H9 (cell line): ENCODE measurements around the gene ARF1. TPM values are rescaled to one million over a fixed set of nuclear protein-coding genes. Genes with fewer than 3 reads are reported as not detected.

Source experiments
- DNase-seq: peaks from one replicate; pipeline ENCODE4 v3.0.0-alpha.2; 2017
- H2AFZ ChIP-seq: one replicate; pipeline ENCODE4 v1.6.1; 2013; ENCODE audit warnings: mild to moderate bottlenecking, low read length, control low read depth, moderate library complexity
- H2AK5ac ChIP-seq: 2 replicates; pipeline ENCODE4 v1.6.1; 2013; ENCODE audit warnings: low read length, control low read depth, mixed read lengths; ENCODE audit not compliant: insufficient read length
- H2BK120ac ChIP-seq: one replicate; pipeline ENCODE4 v1.6.1; 2013; ENCODE audit warnings: low read depth, mild to moderate bottlenecking, low read length, control low read depth, inconsistent platforms; ENCODE audit not compliant: poor library complexity, severe bottlenecking
- H2BK12ac ChIP-seq: 2 replicates; pipeline ENCODE4 v1.6.1; 2013; ENCODE audit warnings: low read length, control low read depth, mixed read lengths, low read depth; ENCODE audit not compliant: insufficient read length
- H2BK15ac ChIP-seq: 2 replicates; pipeline ENCODE4 v1.6.1; 2013; ENCODE audit warnings: low read depth, low read length, control low read depth
- H2BK20ac ChIP-seq: one replicate; pipeline ENCODE4 v1.6.1; 2013; ENCODE audit warnings: low read depth, mild to moderate bottlenecking, low read length, control low read depth, inconsistent platforms; ENCODE audit not compliant: poor library complexity, severe bottlenecking
- H2BK5ac ChIP-seq: 2 replicates; pipeline ENCODE4 v1.6.1; 2013; ENCODE audit warnings: low read length, control low read depth, mixed read lengths; ENCODE audit not compliant: insufficient read length
- H3K14ac ChIP-seq: 2 replicates; pipeline ENCODE4 v1.6.1; 2013; ENCODE audit warnings: low read length, control low read depth; ENCODE audit not compliant: insufficient read depth
- H3K18ac ChIP-seq: 2 replicates; pipeline ENCODE4 v1.6.1; 2013; ENCODE audit warnings: low read depth, mild to moderate bottlenecking, mixed read lengths, low read length, control low read depth; ENCODE audit not compliant: insufficient read length
- H3K23ac ChIP-seq: 2 replicates; pipeline ENCODE4 v1.6.1; 2013; ENCODE audit warnings: low read length, control low read depth, mixed read lengths, low read depth; ENCODE audit not compliant: insufficient read length
- H3K23me2 ChIP-seq: 2 replicates; pipeline ENCODE4 v1.6.1; 2013; ENCODE audit warnings: low read depth, mild to moderate bottlenecking, mixed read lengths, low read length, control low read depth; ENCODE audit not compliant: insufficient read length, poor library complexity, severe bottlenecking
- H3K27ac ChIP-seq: 2 replicates; pipeline ENCODE4 v1.5.1; 2013; ENCODE audit warnings: low read length, control low read depth, mixed read lengths, low read depth; ENCODE audit not compliant: insufficient read length
- H3K27me3 ChIP-seq: 2 replicates; pipeline ENCODE4 v1.6.1; 2013; ENCODE audit warnings: low read length, control low read depth, inconsistent platforms; ENCODE audit not compliant: insufficient read depth
- H3K4ac ChIP-seq: 2 replicates; pipeline ENCODE4 v1.6.1; 2013; ENCODE audit warnings: low read depth, mild to moderate bottlenecking, control low read depth, inconsistent platforms, low read length, moderate library complexity
- H3K4me1 ChIP-seq: 2 replicates; pipeline ENCODE4 v1.6.1; 2013; ENCODE audit warnings: low read length, control low read depth, inconsistent platforms; ENCODE audit not compliant: insufficient read depth
- H3K4me2 ChIP-seq: 2 replicates; pipeline ENCODE4 v1.6.1; 2013; ENCODE audit warnings: low read length, control low read depth, mixed read lengths; ENCODE audit not compliant: insufficient read length, insufficient read depth
- H3K56ac ChIP-seq: 2 replicates; pipeline ENCODE4 v1.6.1; 2013; ENCODE audit warnings: low read depth, mild to moderate bottlenecking, mixed read lengths, low read length, control low read depth; ENCODE audit not compliant: insufficient read length
- H3K79me1 ChIP-seq: 2 replicates; pipeline ENCODE4 v1.6.1; 2013; ENCODE audit warnings: low read depth, mild to moderate bottlenecking, moderate library complexity, low read length, control low read depth, inconsistent platforms; ENCODE audit not compliant: insufficient read depth, poor library complexity, severe bottlenecking
- H3K79me2 ChIP-seq: 2 replicates; pipeline ENCODE4 v1.6.1; 2013; ENCODE audit warnings: low read length, control low read depth, inconsistent platforms; ENCODE audit not compliant: insufficient read depth
- H3K9ac ChIP-seq: 2 replicates; pipeline ENCODE4 v1.6.1; 2013; ENCODE audit warnings: low read length, control low read depth, mixed read lengths; ENCODE audit not compliant: insufficient read length; ENCODE audit errors: extremely low read depth
- H3K9me3 ChIP-seq: one replicate; pipeline ENCODE4 v1.6.1; 2013; ENCODE audit warnings: low read depth, low read length, inconsistent platforms; ENCODE audit not compliant: control insufficient read depth
- H3T11ph ChIP-seq: one replicate; pipeline ENCODE4 v1.6.1; 2013; ENCODE audit warnings: mild to moderate bottlenecking, low read length, control low read depth, inconsistent platforms
- H4K20me1 ChIP-seq: one replicate; pipeline ENCODE4 v1.6.1; 2013; ENCODE audit not compliant: control insufficient read depth, insufficient read length, insufficient read depth
- H4K5ac ChIP-seq: 2 replicates; pipeline ENCODE4 v1.6.1; 2013; ENCODE audit warnings: low read depth, mild to moderate bottlenecking, mixed read lengths, low read length, control low read depth; ENCODE audit not compliant: insufficient read length
- H4K8ac ChIP-seq: replicated peaks from 2 replicates; pipeline ENCODE4 v1.6.1; 2013; ENCODE audit warnings: low read length, control low read depth, mixed read lengths, low read depth; ENCODE audit not compliant: insufficient read length
- H4K91ac ChIP-seq: 2 replicates; pipeline ENCODE4 v1.6.1; 2013; ENCODE audit warnings: low read depth, mild to moderate bottlenecking, moderate library complexity, mixed read lengths, low read length, control low read depth; ENCODE audit not compliant: insufficient read length
- H3K27ac Mint-ChIP-seq, 3 experiments: 2 replicates in 2 of 3; 3 replicates in 1 of 3; pipeline ENCODE4 v1.8.0; 2020 to 2021; ENCODE audit warnings: mixed read lengths in 3 of 3, mild to moderate bottlenecking in 1 of 3, moderate library complexity in 1 of 3
- H3K27me3 Mint-ChIP-seq: 2 replicates; pipeline ENCODE4 v1.8.0; 2021; ENCODE audit warnings: low read depth, mild to moderate bottlenecking, moderate library complexity, mixed read lengths
- H3K36me3 Mint-ChIP-seq, 3 experiments: 2 replicates in 2 of 3; 3 replicates in 1 of 3; pipeline ENCODE4 v1.8.0; 2020 to 2021; ENCODE audit warnings: low read depth in 3 of 3, mixed read lengths in 3 of 3; ENCODE audit not compliant: insufficient read depth in 1 of 3
- H3K4me1 Mint-ChIP-seq, 2 experiments: 2 replicates each; pipeline ENCODE4 v1.8.0; 2020; ENCODE audit warnings: mixed read lengths in 2 of 2
- H3K4me3 Mint-ChIP-seq, 2 experiments: 2 replicates in 1 of 2; 3 replicates in 1 of 2; pipeline ENCODE4 v1.8.0; 2020 to 2021; ENCODE audit warnings: mild to moderate bottlenecking in 2 of 2, mixed read lengths in 2 of 2, moderate library complexity in 1 of 2
- H3K9me3 Mint-ChIP-seq, 2 experiments: 2 replicates in 1 of 2; 3 replicates in 1 of 2; pipeline ENCODE4 v1.8.0; 2020; ENCODE audit warnings: mild to moderate bottlenecking in 2 of 2, mixed read lengths in 2 of 2, moderate library complexity in 1 of 2
- CTCF ChIP-seq: fragments of 200-600 bp; sonication (generic); conservative IDR thresholded peaks from 3 replicates; pipeline ENCODE4 v1.8.0; 2021; ENCODE audit warnings: antibody characterized with exemption, mild to moderate bottlenecking
- WGBS: extraction: QIAGEN DNeasy Blood & Tissue Kit; methylation state at CpG from one replicate; pipeline ENCODE4 v1.1.7; 2013; ENCODE audit warnings: missing lambda C conversion rate, low lambda C conversion rate, mixed read lengths; ENCODE audit not compliant: insufficient read length; ENCODE audit errors: extremely low coverage; 5-methylcytosine and 5-hydroxymethylcytosine counted together
- total RNA-seq: library from RNA; stranded (reverse); gene quantifications from 2 replicates; pipeline ENCODE4 v1.2.1, GENCODE V29; 2021

Gene ARF1
- total RNA-seq, 1 experiment from 2014 or later = 258 TPM

DNA sequence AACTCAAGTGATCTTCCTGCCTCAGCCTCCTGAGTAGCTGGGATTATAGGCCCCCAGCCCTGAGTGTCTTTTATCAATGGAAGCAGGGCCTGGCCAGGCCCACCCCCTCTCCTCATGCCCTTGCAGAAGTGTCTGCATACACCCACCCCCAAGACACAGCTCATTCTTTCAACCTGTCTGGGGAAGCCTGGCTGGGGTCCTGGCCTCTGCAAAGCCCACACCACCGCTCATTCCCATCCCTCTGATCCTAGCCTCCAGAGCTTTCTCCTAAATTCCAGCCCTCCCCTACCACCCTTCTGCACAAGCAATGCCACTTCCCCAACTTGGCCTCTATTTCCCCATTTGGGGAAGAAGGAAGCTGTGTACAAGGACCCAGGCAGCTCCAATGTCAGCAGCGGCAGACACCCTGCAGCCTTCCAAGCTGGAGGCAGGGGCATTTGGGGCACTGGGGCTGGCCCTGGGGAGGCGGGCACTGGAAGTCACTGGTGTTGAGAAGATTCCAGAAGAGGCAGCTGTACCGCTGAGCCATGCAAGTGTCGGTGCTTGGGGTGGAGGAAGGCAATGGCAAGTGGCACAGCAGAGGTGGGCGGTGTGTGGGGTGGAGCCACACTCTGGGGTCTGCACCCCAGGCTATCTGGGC lies 33.7 kb upstream of the ARF1 start:
- Histone ChIP-seq H4K91ac (no peak overlapping the region), H3K79me1 (no peaks in the 10 kb centered on the region), H4K8ac (no peak overlapping the region), H4K5ac (no peak overlapping the region), H3K27me3 (peaks cover 16% of the 10 kb centered on the region; the same call in 1 of the 2 replicates), H2BK12ac (no peak overlapping the region), H3K23ac (no peak overlapping the region), H3K79me2 (no peaks in the 10 kb centered on the region), H2BK5ac (no peak overlapping the region), H2BK15ac (no peak overlapping the region), H3K4me2 (no peak overlapping the region), H3K4me1 (no peaks in the 10 kb centered on the region; the same call in 1 of the 2 replicates), H2BK120ac (no peak overlapping the region), H2BK20ac (no peak overlapping the region), H3K56ac (no peak overlapping the region), H2AFZ (no peak overlapping the region), H3K4ac (no peak overlapping the region), H4K20me1 (no peaks in the 10 kb centered on the region), H3K18ac (no peak overlapping the region), H3K9ac (no peak overlapping the region), H3K14ac (no peak overlapping the region), H3T11ph (no peak overlapping the region), H3K27ac (no peak overlapping the region), H3K9me3 (no peaks in the 10 kb centered on the region), H3K23me2 (peaks cover 3% of the 10 kb centered on the region), H2AK5ac (no peak overlapping the region)
- Mint-ChIP-seq H3K27me3 (peaks cover 79% of the 10 kb centered on the region), H3K9me3 (peaks cover 0 to 4% of the 10 kb centered on the region in 2 experiments; a peak in 2 of 5 replicates), H3K4me3 (no peak overlapping the region), H3K27ac (no peak overlapping the region), H3K4me1 (peaks cover 0 to 9% of the 10 kb centered on the region in 2 experiments; a peak in 2 of 4 replicates), H3K36me3 (no peaks in the 10 kb centered on the region; a peak in 1 of 7 replicates)
- no peak for DNase-seq
- TF ChIP-seq CTCF = no peak
- no CpG with 5 or more reads among the region's 6 CpGs for WGBS
